Measurements from ENCODE around the gene BCAR3.
A peak's percentile ranks its signal among the peaks of the same experiment; 100 is the strongest.

Gene BCAR3

GRCh38 chr1:93681101-93681988 lies at the start of gene BCAR3:
BCAR3 (minus strand) TSS chr1:93681837; CDS start chr1:93674930, 6,907 bp downstream.
- DNase-seq (ENCODE audit: low spot score), result peak; percentile 70

GRCh38 chr1:93730621-93731020 lies 49.0 kb upstream of the BCAR3 start:
- DNase-seq (ENCODE audit: low spot score), result no peak

GRCh38 chr1:93729906-93730305 lies 48.3 kb upstream of the BCAR3 start:
- no peak for DNase-seq (ENCODE audit: low spot score)

GRCh38 chr1:93729502-93729901 lies 47.9 kb upstream of the BCAR3 start:
- DNase-seq (ENCODE audit: low spot score), result no peak

GRCh38 chr1:93728480-93729131 lies 47.0 kb upstream of the BCAR3 start:
- DNase-seq (ENCODE audit: low spot score), result no peak

- no peak for DNase-seq (ENCODE audit: low spot score)
Observed at GRCh38 chr1:93723733-93724270, 42.2 kb upstream of the BCAR3 start.

GRCh38 chr1:93723110-93723509 lies 41.5 kb upstream of the BCAR3 start:
- DNase-seq (ENCODE audit: low spot score), result no peak

- no peak for DNase-seq (ENCODE audit: low spot score)
Observed at GRCh38 chr1:93722081-93723031, 40.7 kb upstream of the BCAR3 start.

GRCh38 chr1:93720956-93721626 lies 39.5 kb upstream of the BCAR3 start:
- DNase-seq (ENCODE audit: low spot score), result no peak

- DNase-seq (ENCODE audit: low spot score), result no peak
Observed at GRCh38 chr1:93717640-93718039, 36.0 kb upstream of the BCAR3 start.

- DNase-seq (ENCODE audit: low spot score), result peak; percentile 67
Observed at GRCh38 chr1:93716941-93717368, 35.3 kb upstream of the BCAR3 start.

GRCh38 chr1:93716163-93716562 lies 34.5 kb upstream of the BCAR3 start:
- no peak for DNase-seq (ENCODE audit: low spot score)

GRCh38 chr1:93715529-93716126 lies 34.0 kb upstream of the BCAR3 start:
- DNase-seq (ENCODE audit: low spot score), result no peak

GRCh38 chr1:93714356-93714755 lies 32.7 kb upstream of the BCAR3 start:
- DNase-seq (ENCODE audit: low spot score), result no peak

- no peak for DNase-seq (ENCODE audit: low spot score)
Observed at GRCh38 chr1:93713341-93713740, 31.7 kb upstream of the BCAR3 start.

- DNase-seq (ENCODE audit: low spot score), result no peak
Observed at GRCh38 chr1:93712741-93713140, 31.1 kb upstream of the BCAR3 start.

- DNase-seq (ENCODE audit: low spot score), result no peak
Observed at GRCh38 chr1:93710499-93711453, 29.1 kb upstream of the BCAR3 start.

GRCh38 chr1:93708734-93709481 lies 27.3 kb upstream of the BCAR3 start:
- no peak for DNase-seq (ENCODE audit: low spot score)

GRCh38 chr1:93707956-93708355 lies 26.3 kb upstream of the BCAR3 start:
- DNase-seq (ENCODE audit: low spot score), result no peak
